GM19328 (cell line): ENCODE data around the gene NALF2.

Source experiments
- ATAC-seq: cut with Tn5 transposase; IDR thresholded peaks from one replicate; pipeline ENCODE4 v1.9.1; 2021; ENCODE audit warnings: mild to moderate bottlenecking, moderate library complexity; ENCODE audit not compliant: unreplicated experiment

The NALF2 gene

GRCh38 chrX:69503782-69504625 lies at the start of gene NALF2:
NALF2 (plus strand) TSS chrX:69504326; CDS start chrX:69505283, 957 bp downstream.
- no peak for ATAC-seq

GRCh38 chrX:69457756-69458155 lies 46.4 kb upstream of the NALF2 start:
- no peak for ATAC-seq

- no peak for ATAC-seq
These were observed 37.6 kb upstream of the NALF2 start for GRCh38 chrX:69466546-69466945.

- ATAC-seq, result no peak
These were observed 34.2 kb upstream of the NALF2 start for GRCh38 chrX:69469975-69470374.

- no peak for ATAC-seq
These were observed 14.5 kb upstream of the NALF2 start for GRCh38 chrX:69489625-69490024.

- ATAC-seq, result no peak
These were observed 10.9 kb upstream of the NALF2 start for GRCh38 chrX:69493193-69493592.

GRCh38 chrX:69493766-69494165 lies 10.4 kb upstream of the NALF2 start:
- ATAC-seq, result no peak

GRCh38 chrX:69496183-69496582 lies 7.9 kb upstream of the NALF2 start:
- no peak for ATAC-seq

- no peak for ATAC-seq
These were observed 2.7 kb upstream of the NALF2 start for GRCh38 chrX:69501429-69501828.

- ATAC-seq, result no peak
These were observed 821 bp upstream of the NALF2 start for GRCh38 chrX:69503228-69503781.

- no peak for ATAC-seq
These were observed 793 bp downstream of the NALF2 start for GRCh38 chrX:69504626-69505612.

GRCh38 chrX:69505772-69506616 lies 1.9 kb downstream of the NALF2 start:
- ATAC-seq, result no peak

GRCh38 chrX:69506617-69507499 lies 2.7 kb downstream of the NALF2 start:
- ATAC-seq, result no peak

- no peak for ATAC-seq
These were observed 3.3 kb downstream of the NALF2 start for GRCh38 chrX:69507500-69507789.

- no peak for ATAC-seq
These were observed 4.5 kb downstream of the NALF2 start for GRCh38 chrX:69508610-69509009.

GRCh38 chrX:69510137-69510715 lies 6.1 kb downstream of the NALF2 start:
- no peak for ATAC-seq

GRCh38 chrX:69510914-69511513 lies 6.9 kb downstream of the NALF2 start:
- ATAC-seq, result no peak

- ATAC-seq, result no peak
These were observed 17.9 kb downstream of the NALF2 start for GRCh38 chrX:69522052-69522451.

GRCh38 chrX:69523314-69523713 lies 19.2 kb downstream of the NALF2 start:
- ATAC-seq, result no peak
